ENCODE results near the gene LETMD1. TPM values are rescaled to one million over a fixed set of nuclear protein-coding genes. Genes with fewer than 3 reads are reported as not detected.

The LETMD1 gene, protein sequence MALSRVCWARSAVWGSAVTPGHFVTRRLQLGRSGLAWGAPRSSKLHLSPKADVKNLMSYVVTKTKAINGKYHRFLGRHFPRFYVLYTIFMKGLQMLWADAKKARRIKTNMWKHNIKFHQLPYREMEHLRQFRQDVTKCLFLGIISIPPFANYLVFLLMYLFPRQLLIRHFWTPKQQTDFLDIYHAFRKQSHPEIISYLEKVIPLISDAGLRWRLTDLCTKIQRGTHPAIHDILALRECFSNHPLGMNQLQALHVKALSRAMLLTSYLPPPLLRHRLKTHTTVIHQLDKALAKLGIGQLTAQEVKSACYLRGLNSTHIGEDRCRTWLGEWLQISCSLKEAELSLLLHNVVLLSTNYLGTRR
- 10 to 100 TPM; 17.9 to 32.7 (median 24.8) TPM for polyA plus RNA-seq (ENCODE audit: low read depth in 6 of 6)

GRCh38 chr12:51047655-51048540 is at the start of gene LETMD1:
Gene LETMD1, plus strand, starts transcription at chr12:51048327. Its CDS starts 30 bp downstream, at chr12:51048357.
- Mint-ChIP-seq H3K27me3 (no peaks in the 10 kb centered on the region), H3K36me3 (peaks cover 6 to 7% of the 10 kb centered on the region in 2 donors), H3K27ac (peak within 1 kb of the TSS; percentile 90 to 97 (median 96)), H3K4me1 (peaks cover 22 to 40% (median 27%) of the 10 kb centered on the region in 3 donors), H3K4me3 (peak within 1 kb of the TSS; percentile 90 to 98 (median 96)), H3K9me3 (no peaks in the 10 kb centered on the region)
- ATAC-seq (ENCODE audit: low read depth in 2 of 2), result peak; percentile 92 to 93
- DNase-seq, result peak; percentile 91

GRCh38 chr12:50999093-50999492 is 49.0 kb upstream of the LETMD1 start:
- no peak for DNase-seq
- Mint-ChIP-seq H3K27me3 (no peaks in the 10 kb centered on the region), H3K27ac (peak overlapping the region in 1 of 6 donors; percentile 26), H3K4me1 (no peaks in the 10 kb centered on the region), H3K9me3 (no peaks in the 10 kb centered on the region), H3K4me3 (no peak overlapping the region), H3K36me3 (peaks cover 9 to 26% of the 10 kb centered on the region in 2 donors)
- ATAC-seq (ENCODE audit: low read depth in 2 of 2), result no peak

DNA sequence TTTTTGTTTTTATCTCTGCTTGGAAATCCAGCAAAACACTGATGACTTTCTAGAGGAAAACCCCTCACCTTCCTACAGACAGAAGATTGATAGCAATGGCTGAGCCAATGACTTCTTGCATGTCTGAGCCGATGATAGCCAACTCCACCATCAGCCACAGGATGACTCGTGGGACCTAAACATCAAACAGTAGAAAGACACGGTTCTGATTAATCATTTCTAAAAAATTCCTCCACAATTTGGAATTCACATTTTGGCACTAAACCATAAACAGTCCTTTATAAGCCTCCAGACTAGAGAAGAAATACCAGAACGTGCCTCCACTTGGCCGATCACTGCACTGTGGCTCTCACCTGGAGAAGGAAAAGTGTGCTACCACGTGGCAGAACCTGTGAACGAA is 47.9 kb upstream of the LETMD1 start:
- no peak for ATAC-seq (ENCODE audit: low read depth in 2 of 2)
- Mint-ChIP-seq H3K4me1 (no peaks in the 10 kb centered on the region), H3K4me3 (no peak overlapping the region), H3K9me3 (no peaks in the 10 kb centered on the region), H3K27ac (no peak overlapping the region), H3K36me3 (peaks cover 0 to 31% of the 10 kb centered on the region in 2 donors), H3K27me3 (no peaks in the 10 kb centered on the region)
- no peak for DNase-seq

GRCh38 chr12:51001799-51002198 is 46.3 kb upstream of the LETMD1 start:
- ATAC-seq (ENCODE audit: low read depth in 2 of 2) (no peak), DNase-seq (no peak)
- Mint-ChIP-seq H3K27me3 (no peaks in the 10 kb centered on the region), H3K27ac (no peak overlapping the region), H3K36me3 (peaks cover 0 to 26% of the 10 kb centered on the region in 2 donors), H3K9me3 (no peaks in the 10 kb centered on the region), H3K4me1 (no peaks in the 10 kb centered on the region), H3K4me3 (no peak overlapping the region)

DNA sequence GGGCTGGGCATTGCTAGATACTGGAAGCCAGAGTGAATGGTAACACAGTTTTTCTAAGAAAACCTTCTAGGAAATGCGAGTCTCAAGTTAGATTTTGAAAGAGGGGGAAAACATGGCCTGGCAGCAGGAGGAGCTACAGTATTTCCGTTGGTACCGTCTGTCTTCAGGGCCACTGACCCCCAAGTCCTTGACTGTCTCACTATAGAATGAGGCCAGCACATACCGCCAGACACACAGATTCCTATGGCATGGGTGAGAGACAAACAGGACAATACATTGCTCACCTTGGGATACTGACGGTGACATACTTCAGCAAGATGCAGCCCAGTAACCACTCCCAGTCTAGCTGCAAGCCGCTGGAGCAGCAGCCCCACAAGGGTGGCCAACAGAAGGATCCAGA is 43.6 kb upstream of the LETMD1 start:
- no peak for DNase-seq
- Mint-ChIP-seq H3K4me1 (peaks cover 5 to 15% (median 8%) of the 10 kb centered on the region in 3 donors), H3K27me3 (no peaks in the 10 kb centered on the region), H3K4me3 (no peak overlapping the region), H3K9me3 (no peaks in the 10 kb centered on the region), H3K27ac (peak overlapping the region in 1 of 6 donors; percentile 83), H3K36me3 (peaks cover 0 to 23% of the 10 kb centered on the region in 2 donors)
- no peak for ATAC-seq (ENCODE audit: low read depth in 2 of 2)

- Mint-ChIP-seq H3K27ac (no peak overlapping the region), H3K9me3 (no peaks in the 10 kb centered on the region), H3K4me1 (peaks cover 5 to 20% (median 8%) of the 10 kb centered on the region in 3 donors), H3K36me3 (peaks cover 0 to 21% of the 10 kb centered on the region in 2 donors), H3K4me3 (no peak overlapping the region), H3K27me3 (no peaks in the 10 kb centered on the region)
- ATAC-seq (ENCODE audit: low read depth in 2 of 2), result no peak
- DNase-seq, result no peak
Observed at GRCh38 chr12:51005030-51005429, 43.1 kb upstream of the LETMD1 start.

GRCh38 chr12:51005671-51006070 is 42.5 kb upstream of the LETMD1 start:
- Mint-ChIP-seq H3K9me3 (no peaks in the 10 kb centered on the region), H3K4me3 (no peak overlapping the region), H3K36me3 (peaks cover 0 to 15% of the 10 kb centered on the region in 2 donors), H3K27me3 (no peaks in the 10 kb centered on the region), H3K4me1 (peaks cover 5 to 26% (median 8%) of the 10 kb centered on the region in 3 donors), H3K27ac (peak overlapping the region in 1 of 6 donors; percentile 62)
- no peak for ATAC-seq (ENCODE audit: low read depth in 2 of 2)
- DNase-seq, result no peak

- no peak for DNase-seq
- Mint-ChIP-seq H3K4me1 (peaks cover 11 to 26% (median 20%) of the 10 kb centered on the region in 3 donors), H3K27ac (peak overlapping the region in 4 of 6 donors; percentile 28 to 75 (median 58)), H3K36me3 (peaks cover 0 to 15% of the 10 kb centered on the region in 2 donors), H3K4me3 (peak overlapping the region; percentile 39 to 87 (median 61)), H3K27me3 (no peaks in the 10 kb centered on the region), H3K9me3 (no peaks in the 10 kb centered on the region)
- ATAC-seq (ENCODE audit: low read depth in 2 of 2), result no peak
Observed at GRCh38 chr12:51008329-51009055, 39.6 kb upstream of the LETMD1 start.

DNA sequence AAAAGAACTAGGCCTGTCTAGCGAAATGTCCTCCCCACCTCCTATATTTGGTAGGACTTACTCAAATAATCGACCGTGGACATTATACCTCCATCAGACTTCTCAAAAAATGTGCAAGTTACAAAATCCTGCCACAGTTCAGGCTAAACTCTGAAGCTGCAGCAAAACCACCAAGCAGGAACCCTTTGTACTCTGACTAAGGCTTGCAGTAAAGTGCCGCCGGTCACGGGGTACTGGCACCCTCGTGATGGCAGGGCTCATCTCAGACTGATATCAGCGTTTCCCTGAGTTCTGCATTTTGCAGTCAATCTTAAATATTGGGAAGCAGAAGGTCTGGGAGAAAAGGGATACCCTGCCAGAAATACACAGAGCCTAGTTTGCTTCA is 39.1 kb upstream of the LETMD1 start:
- Mint-ChIP-seq H3K27me3 (no peaks in the 10 kb centered on the region), H3K9me3 (no peaks in the 10 kb centered on the region), H3K36me3 (peaks cover 0 to 14% of the 10 kb centered on the region in 2 donors), H3K4me1 (peaks cover 11 to 26% (median 20%) of the 10 kb centered on the region in 3 donors), H3K27ac (peak overlapping the region in 5 of 6 donors; percentile 16 to 75 (median 53)), H3K4me3 (peak overlapping the region; percentile 39 to 87 (median 61))
- peak; percentile 37 for DNase-seq
- peak; percentile 72 to 99 for ATAC-seq (ENCODE audit: low read depth in 2 of 2)

DNA sequence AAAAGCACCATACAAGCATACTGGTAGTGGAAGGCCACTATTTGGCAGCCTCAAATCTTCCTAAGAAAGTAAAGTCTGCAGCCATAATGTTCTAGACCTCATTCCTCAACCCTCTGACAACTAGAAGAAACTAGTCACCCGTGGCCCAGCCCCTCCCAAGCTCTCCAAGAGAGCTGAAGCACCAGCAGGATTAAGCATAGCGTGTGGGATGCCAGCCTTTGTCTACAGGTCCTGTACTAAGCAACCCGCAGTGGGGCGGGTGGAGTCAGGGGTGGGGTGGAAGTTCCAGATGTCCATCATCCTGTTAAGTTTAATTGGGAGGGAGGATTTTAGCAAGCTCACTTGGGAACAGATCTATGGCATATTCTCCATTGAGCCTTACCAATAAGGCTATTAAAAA is 36.2 kb upstream of the LETMD1 start:
- H3K27ac Mint-ChIP-seq, result peak overlapping the region in 1 of 6 donors; percentile 65
- H3K9me3 Mint-ChIP-seq, result no peaks in the 10 kb centered on the region
- H3K4me3 Mint-ChIP-seq, result no peak overlapping the region
- ATAC-seq (ENCODE audit: low read depth in 2 of 2) (no peak), DNase-seq (no peak)
- H3K27me3 Mint-ChIP-seq, result no peaks in the 10 kb centered on the region
- no peaks in the 10 kb centered on the region for H3K36me3 Mint-ChIP-seq
- peaks cover 11 to 25% (median 20%) of the 10 kb centered on the region in 3 donors for H3K4me1 Mint-ChIP-seq

DNA sequence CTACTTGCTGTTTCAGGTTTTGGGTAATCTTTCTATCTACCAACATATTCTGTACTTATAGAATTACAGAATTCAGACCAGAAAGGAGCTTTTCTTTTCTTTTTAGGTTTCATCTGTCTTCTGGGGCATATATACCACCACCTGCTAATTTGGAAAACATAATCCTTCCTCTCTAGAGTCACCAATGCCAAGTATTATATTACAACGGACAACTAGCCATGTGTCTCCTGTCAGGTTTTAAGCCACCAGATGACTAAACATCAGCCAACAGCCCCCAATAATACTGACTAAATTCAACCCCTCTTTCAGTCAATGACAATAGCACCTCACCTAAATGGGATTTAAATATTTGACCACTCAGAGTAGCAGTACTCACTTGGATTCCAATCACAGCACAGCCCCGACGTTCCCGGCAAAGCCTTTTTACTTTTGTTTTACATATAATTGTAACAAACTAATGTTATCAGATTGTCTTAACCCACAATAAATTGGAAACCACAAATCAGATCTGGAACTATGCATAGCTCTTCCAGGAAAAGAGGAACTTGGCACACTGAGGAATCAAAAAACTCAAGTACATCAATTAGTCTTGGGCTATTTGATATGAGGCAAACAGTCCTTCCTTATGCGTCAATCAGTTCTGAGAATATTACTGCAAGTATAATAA is 35.4 kb upstream of the LETMD1 start:
- DNase-seq (no peak), ATAC-seq (ENCODE audit: low read depth in 2 of 2) (no peak)
- H3K4me1 Mint-ChIP-seq, result peaks cover 15 to 26% (median 24%) of the 10 kb centered on the region in 3 donors
- H3K27me3 Mint-ChIP-seq, result no peaks in the 10 kb centered on the region
- H3K9me3 Mint-ChIP-seq, result no peaks in the 10 kb centered on the region
- peak overlapping the region in 2 of 6 donors; percentile 12 to 68 for H3K27ac Mint-ChIP-seq
- no peaks in the 10 kb centered on the region for H3K36me3 Mint-ChIP-seq
- no peak overlapping the region for H3K4me3 Mint-ChIP-seq

- no peak overlapping the region for H3K4me3 Mint-ChIP-seq
- no peak overlapping the region for H3K27ac Mint-ChIP-seq
- H3K27me3 Mint-ChIP-seq, result no peaks in the 10 kb centered on the region
Observed at GRCh38 chr12:51013441-51013840, 34.7 kb upstream of the LETMD1 start.

More at GRCh38 chr12:51013441-51013840, 34.7 kb upstream of the LETMD1 start:
- Mint-ChIP-seq H3K9me3 (no peaks in the 10 kb centered on the region), H3K4me1 (peaks cover 15 to 26% (median 21%) of the 10 kb centered on the region in 3 donors), H3K36me3 (no peaks in the 10 kb centered on the region)
- ATAC-seq (ENCODE audit: low read depth in 2 of 2), result no peak
- DNase-seq, result no peak

Data from naive B cell (primary cell).